GM19239 (cell line): ENCODE results near the gene SMO.

Experiments
- DNase-seq: peaks from one replicate; pipeline ENCODE4 v3.0.0; 2011; ENCODE audit warnings: low spot score; ENCODE audit not compliant: insufficient read length
- FAIRE-seq: peaks from 2 replicates; lab custom pipeline; 2011; peaks lifted over from hg19 to GRCh38; lab: Jason Lieb, UNC

SMO gene

DNA sequence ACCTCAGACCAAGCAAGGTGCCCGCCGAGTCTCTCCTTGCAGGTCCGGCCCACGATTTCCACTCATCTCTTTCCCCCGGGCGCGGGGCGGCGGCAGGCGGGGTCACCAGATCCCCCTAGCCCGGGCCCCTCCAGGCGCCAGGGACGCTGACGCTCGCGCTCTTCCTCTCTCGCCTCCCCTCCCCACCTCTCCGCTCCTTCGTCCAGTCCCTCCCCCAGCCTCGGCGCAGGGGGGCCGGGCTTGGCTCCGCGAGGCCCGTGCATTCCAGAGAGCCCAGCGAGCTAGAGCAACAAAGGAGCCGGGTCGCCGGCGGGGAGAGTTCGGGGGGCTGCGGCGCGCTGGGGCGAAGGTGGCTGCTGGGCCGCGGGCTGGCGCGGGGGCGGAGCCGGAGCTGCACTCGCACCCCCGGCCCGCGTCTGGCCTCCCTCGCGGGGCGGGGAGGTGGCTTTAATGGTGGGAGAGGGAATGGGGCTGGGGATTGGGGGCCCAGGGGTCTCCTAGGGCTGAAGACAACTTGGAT, at the start of gene SMO:
Gene SMO (plus strand): TSS at position 262 of the 520 bp plus-strand sequence. CDS start 519 bp downstream, outside the sequence.
- DNase-seq: no peak
- no peak for FAIRE-seq

GRCh38 chr7:129143724-129144094, 44.7 kb upstream of the SMO start:
- DNase-seq (no peak), FAIRE-seq (no peak)

GRCh38 chr7:129144095-129144833, 44.2 kb upstream of the SMO start, which contains the start of gene TSPAN33:
TSS of gene TSPAN33 (plus strand) at chr7:129144707. CDS start at chr7:129144981, 274 bp downstream.
- FAIRE-seq: no peak

GRCh38 chr7:129144834-129145668, 43.4 kb upstream of the SMO start:
- FAIRE-seq (peak; percentile 56), DNase-seq (no peak)

More at GRCh38 chr7:129144095-129144833, 44.2 kb upstream of the SMO start, which contains the start of gene TSPAN33:
- peak; percentile 86 for DNase-seq

DNA sequence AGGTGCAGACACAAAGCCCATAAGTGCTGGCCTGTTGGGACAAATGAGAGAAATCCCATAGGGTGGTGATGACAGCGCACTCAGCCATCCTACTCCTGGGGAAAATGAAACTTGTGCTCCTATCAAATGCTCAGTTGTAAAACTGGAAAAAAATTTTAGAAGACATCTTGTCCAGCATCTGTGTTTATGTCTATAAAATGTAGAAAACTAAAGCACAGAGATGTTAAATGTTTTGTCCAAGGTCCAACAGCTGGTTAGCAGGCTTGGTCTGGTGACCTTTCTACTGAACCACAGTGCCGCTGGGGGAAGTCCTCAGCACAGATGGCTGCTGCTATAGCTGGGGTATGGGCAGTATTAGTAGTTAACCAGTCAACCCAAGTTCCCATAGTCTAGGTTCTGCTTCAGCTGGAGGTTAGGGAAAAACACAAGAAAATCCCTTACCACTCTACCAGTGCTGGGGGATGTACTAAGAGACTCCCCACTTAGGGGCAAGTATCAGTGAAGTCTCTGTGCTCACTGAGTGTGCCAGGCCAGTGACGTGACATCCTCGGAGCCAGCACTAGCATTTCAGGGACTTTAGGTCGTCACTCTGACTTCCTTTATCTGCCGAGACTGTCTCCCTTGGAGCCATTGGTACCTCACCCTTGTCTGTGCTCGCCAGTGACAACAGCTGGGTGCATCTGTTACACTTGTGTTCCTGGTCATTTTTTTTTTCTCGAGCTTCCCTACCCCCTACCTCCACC, 42.0 kb upstream of the SMO start:
- FAIRE-seq: peak; percentile 99
- DNase-seq: no peak

- FAIRE-seq (no peak), DNase-seq (no peak)
These were observed 40.7 kb upstream of the SMO start for GRCh38 chr7:129147731-129148130.

GRCh38 chr7:129149511-129149910, 38.9 kb upstream of the SMO start:
- FAIRE-seq (no peak), DNase-seq (no peak)

GRCh38 chr7:129150199-129150996, 38.0 kb upstream of the SMO start:
- no peak for DNase-seq
- no peak for FAIRE-seq

DNA sequence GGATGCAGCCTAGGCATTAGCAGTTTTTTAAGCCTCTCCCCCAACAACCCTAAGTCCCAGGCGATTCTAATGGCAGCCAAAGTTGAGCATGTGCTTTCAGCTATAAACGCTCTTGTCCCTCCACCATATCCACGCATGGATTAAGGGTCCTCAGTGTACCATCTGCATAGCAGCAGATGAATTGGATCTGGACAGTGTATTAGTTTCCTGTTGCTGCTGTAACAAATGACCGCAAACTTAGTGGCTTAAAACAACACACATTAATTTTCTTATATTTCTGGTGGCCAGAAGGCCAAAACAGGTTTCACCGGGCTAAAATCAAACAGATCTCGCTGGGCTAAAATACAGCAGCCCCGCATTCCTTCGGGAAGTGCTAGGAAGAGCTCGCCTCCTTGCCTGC, 30.8 kb upstream of the SMO start:
- DNase-seq: no peak

DNA sequence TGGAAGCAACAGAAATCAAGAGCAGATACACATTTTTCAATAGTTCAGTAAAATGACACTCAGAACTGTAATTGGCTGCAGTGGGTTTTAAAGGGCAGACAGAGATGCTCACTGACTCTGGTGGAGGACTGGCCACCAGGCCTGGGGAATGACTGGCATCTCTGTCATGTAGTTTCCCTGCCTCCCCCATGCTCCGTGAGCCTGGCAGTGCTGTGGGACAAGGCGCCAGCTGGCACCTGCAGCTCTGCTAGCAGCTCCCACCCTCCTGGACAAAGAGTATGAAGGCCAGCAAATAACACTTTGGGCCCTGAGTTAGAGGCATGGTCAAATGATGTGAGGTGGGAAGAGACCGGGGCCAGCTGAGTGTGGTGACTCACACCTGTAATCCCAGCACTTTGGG, 28.9 kb upstream of the SMO start:
- no peak for FAIRE-seq
- DNase-seq: no peak

More for the DNA sequence above, 30.8 kb upstream of the SMO start:
- FAIRE-seq: no peak

DNA sequence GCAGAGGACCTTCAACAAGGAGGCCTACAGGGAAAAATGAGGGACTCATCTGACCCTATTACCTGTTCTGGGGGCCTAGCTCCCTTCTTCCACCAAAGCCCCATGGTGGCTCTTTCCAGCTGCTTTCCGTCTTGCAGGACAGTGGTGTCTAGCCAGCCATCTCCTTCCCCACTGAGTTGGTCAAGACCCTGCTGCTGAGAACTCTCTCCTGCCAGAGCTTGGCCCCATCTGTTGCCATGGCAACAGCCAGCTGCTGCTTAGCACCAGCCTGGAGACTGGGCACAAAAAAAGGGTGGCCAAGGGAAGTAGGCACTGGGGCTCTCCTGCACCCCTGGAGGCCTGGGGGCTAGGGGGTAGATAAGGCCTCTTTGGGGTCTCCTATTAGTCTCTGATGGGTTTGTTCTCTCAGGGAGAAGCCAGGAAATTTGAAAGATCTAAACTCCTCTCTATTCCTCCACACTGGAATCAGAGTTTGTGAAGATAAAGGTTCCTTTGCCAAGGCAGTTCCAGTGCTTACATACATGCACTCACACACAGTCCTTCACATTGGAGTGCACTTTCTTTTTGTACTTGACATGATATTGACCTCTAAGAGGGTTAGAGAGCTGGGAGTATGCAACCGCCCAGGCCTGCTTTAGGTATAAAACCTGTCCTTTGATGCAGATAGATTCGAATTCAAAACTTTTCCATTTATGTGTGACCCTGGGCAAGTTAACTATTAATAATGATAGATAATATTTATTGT, 28.1 kb upstream of the SMO start:
- DNase-seq: no peak
- FAIRE-seq: no peak

DNA sequence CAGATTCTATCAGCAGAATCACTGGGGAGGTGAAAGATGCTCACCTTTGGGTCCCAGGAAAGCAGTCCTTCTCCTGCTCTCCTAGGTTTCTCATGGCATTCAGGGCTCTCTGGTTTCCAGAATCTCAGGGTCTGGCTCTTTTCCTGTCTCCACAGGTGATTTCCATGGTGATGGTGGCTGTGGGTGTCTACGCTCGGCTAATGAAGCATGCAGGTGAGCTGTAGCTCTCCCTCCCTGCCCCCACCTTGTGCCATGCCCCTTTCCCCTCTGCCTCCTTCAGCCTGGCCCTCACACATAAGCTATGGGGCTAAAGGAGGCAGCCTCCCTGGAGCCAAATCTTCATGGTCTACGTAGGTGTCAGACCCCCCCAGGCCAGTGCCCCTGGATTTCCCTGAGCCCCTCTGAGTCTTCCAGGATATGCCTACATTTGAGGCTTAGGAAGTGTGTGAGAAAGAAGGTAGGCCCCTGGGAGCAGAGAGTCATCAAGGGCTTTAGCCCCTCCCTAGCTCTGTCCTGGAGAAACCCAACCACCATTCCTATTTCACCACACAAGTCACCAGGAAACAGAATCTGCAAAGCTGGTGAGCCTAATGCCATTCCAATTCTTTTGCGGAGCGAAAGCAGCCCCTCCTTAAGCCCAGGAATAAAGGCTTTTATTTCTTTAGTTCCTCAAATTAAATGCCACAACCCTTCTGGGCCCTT, 26.8 kb upstream of the SMO start:
- FAIRE-seq (no peak), DNase-seq (no peak)

GRCh38 chr7:129162732-129163131, 25.7 kb upstream of the SMO start:
- FAIRE-seq (no peak), DNase-seq (no peak)

DNA sequence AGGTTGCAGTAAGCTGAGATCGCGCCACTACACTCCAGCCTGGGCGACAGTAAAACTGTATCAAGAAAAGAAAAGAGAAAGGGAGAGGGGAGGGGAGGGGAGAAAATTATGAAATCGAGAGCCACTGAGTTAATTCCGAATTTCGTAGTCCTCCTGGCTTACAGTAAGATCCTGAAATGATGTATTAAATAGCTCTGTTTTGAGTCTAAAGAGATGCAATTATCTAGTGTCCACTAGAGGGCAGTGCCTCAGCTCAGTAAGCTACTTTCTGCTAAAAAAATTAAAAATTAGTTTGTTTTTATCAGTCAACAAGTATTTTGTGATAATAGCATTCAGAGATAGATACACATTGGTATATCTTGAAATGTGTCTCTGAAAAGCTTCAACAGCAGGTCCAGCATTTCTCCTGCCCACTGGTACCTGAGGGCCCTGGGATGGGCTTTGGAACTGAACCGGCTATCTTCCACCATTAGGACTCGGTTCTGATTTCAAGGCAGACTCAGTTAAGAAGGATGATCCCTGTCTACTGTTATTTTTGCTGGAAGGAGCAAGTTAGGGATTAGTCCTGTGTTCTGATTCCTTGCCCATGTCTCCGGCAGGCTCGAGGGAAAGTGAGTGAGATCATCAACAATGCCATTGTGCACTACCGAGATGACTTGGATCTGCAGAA, 24.4 kb upstream of the SMO start:
- DNase-seq (no peak), FAIRE-seq (peak; percentile 64)

- FAIRE-seq (peak; percentile 8), DNase-seq (no peak)
These were observed 21.7 kb upstream of the SMO start for GRCh38 chr7:129166745-129167144.

DNA sequence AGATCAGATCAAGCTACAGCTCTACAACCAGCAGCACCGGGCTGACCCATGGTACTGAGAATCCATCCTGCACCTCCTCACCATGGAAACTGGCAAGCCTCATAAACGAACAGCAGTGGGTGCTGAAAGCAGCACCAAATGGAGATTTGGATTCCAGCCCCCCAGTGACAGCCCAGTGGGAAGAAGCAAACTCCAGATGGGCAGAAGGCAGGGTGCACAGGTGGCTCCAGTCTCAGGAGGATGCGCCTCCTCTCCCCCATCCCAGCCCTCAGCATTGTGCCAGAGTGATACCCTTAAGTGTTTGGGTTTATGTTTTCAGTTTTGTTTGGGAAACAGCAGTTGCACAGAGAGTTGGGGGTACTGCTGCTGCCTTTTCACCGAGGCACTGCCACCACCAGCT, 20.6 kb upstream of the SMO start:
- DNase-seq (no peak), FAIRE-seq (no peak)

DNA sequence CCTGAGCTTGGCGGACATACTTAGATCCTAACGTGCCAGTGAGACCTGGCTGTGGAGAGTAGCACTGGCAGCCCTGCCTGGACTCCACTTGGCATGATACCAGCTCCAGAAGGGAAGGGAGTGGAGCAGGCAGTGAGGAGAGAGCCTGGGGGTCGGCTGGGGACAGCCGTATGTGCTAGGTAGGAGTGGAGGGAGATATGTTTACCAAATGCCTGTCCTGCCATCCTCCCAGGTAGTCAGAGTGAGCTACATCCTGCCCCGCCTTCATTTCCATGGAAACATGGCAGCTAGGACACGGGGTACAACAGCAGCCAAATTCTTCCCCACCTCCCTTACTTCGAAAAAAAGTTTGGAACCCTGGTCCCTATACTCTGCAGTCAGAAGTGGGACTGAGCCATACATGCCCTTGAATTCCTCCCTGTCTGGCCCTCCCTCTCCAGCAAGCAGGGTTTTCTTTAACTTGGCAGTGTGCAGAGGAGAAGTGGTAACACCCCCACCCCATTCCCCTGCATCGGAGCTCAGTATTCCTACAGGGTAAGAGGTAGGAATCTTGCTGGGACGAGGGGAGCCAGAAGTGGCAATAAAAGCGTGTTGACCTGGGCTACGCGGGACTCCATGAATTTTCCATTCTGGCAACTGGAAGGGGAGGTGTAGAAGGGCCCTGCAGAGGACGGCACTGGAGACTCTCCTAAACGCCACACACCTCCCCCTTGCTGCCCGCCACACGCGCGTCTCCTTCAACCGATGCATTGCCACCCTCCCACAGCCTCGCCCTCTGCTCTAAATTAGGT, 20.0 kb upstream of the SMO start:
- no peak for FAIRE-seq
- no peak for DNase-seq
